ENCODE measurements around the gene CLN6. TPM values are rescaled to one million over a fixed set of nuclear protein-coding genes. Genes with fewer than 3 reads are reported as not detected.

Gene CLN6
- total and polyA plus RNA-seq, 9 of the 15 experiments (the other 6 are each of a cell fraction or from before 2014, with no cell fraction given), result 0.71 to 53.3 (median 39.3) TPM

- TF ChIP-seq ZNF398 (CRISPR knock-in tag; IDR thresholded peaks at IDR 0.05) (no peak), NBN (IDR thresholded peaks at IDR 0.05; ENCODE audit: low read depth) (peak; percentile 94; the same call in 1 of the 2 replicates), MCM7 (IDR thresholded peaks at IDR 0.05) (no peak), CHAMP1 (IDR thresholded peaks at IDR 0.05) (peak; percentile 77), ZKSCAN8 (CRISPR knock-in tag; IDR thresholded peaks at IDR 0.05) (no peak), JUN (IDR thresholded peaks at IDR 0.05; ENCODE audit: borderline replicate concordance, low read depth, low read length) (no peak; the same call in 1 of the 2 replicates), JUN (CRISPR knock-in tag; IDR thresholded peaks at IDR 0.05; ENCODE audit: borderline replicate concordance) (peak; percentile 32; the same call in 1 of the 2 replicates), FOS (IDR thresholded peaks at IDR 0.05; ENCODE audit: extremely low read depth, insufficient read length) (no peak), CBFA2T2 (conservative IDR thresholded peaks at IDR 0.05) (no peak), STAT6 (CRISPR knock-in tag; IDR thresholded peaks at IDR 0.05) (no peak), HMGN3 (IDR thresholded peaks at IDR 0.05; ENCODE audit: borderline replicate concordance, extremely low read depth, insufficient read length, low read depth, low read length) (peak; percentile 84), TAF7 (tag; IDR thresholded peaks at IDR 0.05) (peak; percentile 81), ETV6 (IDR thresholded peaks at IDR 0.05; ENCODE audit: borderline replicate concordance in 1 of 2, low read depth in 2 of 2, low read length in 1 of 2) (0 out of 4 replicates have a peak, but pooled peaks of 1 of the 2 experiments have one; percentile 43), ETV6 (CRISPR knock-in tag; IDR thresholded peaks at IDR 0.05; ENCODE audit: borderline replicate concordance) (no peak)
These were observed 48.2 kb upstream of the CLN6 start, which contains the start of gene FEM1B (continued) for GRCh38 chr15:68277603-68278344.
